Neural cell (in vitro differentiated cells): Measurements from ENCODE around the gene TULP3. TPM values are rescaled to one million over a fixed set of nuclear protein-coding genes. Genes with fewer than 3 reads are reported as not detected.

Source experiments
- H2AFZ ChIP-seq: fragments of 200-600, 300-800 bp; sonication (generic), shearing (Covaris generic); 2 replicates; pipeline ENCODE4 v1.6.0; 2014; ENCODE audit warnings: low read depth, mild to moderate bottlenecking, antibody characterized with exemption, low read length, moderate library complexity
- H3F3A ChIP-seq: fragments of 200-600 bp; shearing (Covaris generic); 2 replicates; pipeline ENCODE4 v1.6.1; 2016; ENCODE audit warnings: mild to moderate bottlenecking, moderate library complexity, mixed read lengths, antibody characterized with exemption, low read length; ENCODE audit not compliant: insufficient read depth, poor library complexity, severe bottlenecking
- H3K27ac ChIP-seq: fragments of 200-600, 300-800 bp; sonication (generic), shearing (Covaris generic); 2 replicates; pipeline ENCODE4 v1.5.1; 2014; ENCODE audit warnings: mild to moderate bottlenecking, low read length, moderate library complexity
- H3K27me3 ChIP-seq: fragments of 300-800, 200-600 bp; sonication (generic), shearing (Covaris generic); 2 replicates; pipeline ENCODE4 v1.6.0; 2014; ENCODE audit warnings: mild to moderate bottlenecking, low read depth, low read length, moderate library complexity; ENCODE audit not compliant: insufficient read depth
- H3K36me3 ChIP-seq: fragments of 300-800, 200-600 bp; sonication (generic), shearing (Covaris generic); 2 replicates; pipeline ENCODE4 v1.5.1; 2014; ENCODE audit warnings: mild to moderate bottlenecking, antibody characterized with exemption, low read length, moderate library complexity; ENCODE audit not compliant: insufficient read depth
- H3K4me2 ChIP-seq: fragments of 300-800, 200-600 bp; sonication (generic), shearing (Covaris generic); 2 replicates; pipeline ENCODE4 v1.6.0; 2014; ENCODE audit warnings: mild to moderate bottlenecking, low read length
- H3K4me3 ChIP-seq: fragments of 300-800, 200-600 bp; sonication (generic), shearing (Covaris generic); 2 replicates; pipeline ENCODE4 v1.5.1; 2014; ENCODE audit warnings: mild to moderate bottlenecking, low read length, moderate library complexity
- H3K79me2 ChIP-seq: fragments of 200-600 bp; shearing (Covaris generic); replicated peaks from 2 replicates; pipeline ENCODE4 v1.6.0; 2014; ENCODE audit warnings: mild to moderate bottlenecking, low read length, moderate library complexity; ENCODE audit not compliant: insufficient read depth
- H3K9ac ChIP-seq: fragments of 300-800, 200-600 bp; sonication (generic), shearing (Covaris generic); 2 replicates; pipeline ENCODE4 v1.6.1; 2016; ENCODE audit warnings: mild to moderate bottlenecking, low read length, mixed read lengths
- H3K9me2 ChIP-seq: fragments of 200-600 bp; shearing (Covaris generic); 2 replicates; pipeline ENCODE4 v1.6.1; 2016; ENCODE audit warnings: mild to moderate bottlenecking, low read length, mixed read lengths; ENCODE audit not compliant: insufficient read depth
- H3K9me3 ChIP-seq: fragments of 200-600, 300-800 bp; sonication (generic), shearing (Covaris generic); 2 replicates; pipeline ENCODE4 v1.6.1; 2016; ENCODE audit warnings: mild to moderate bottlenecking, mixed run types, low read length, moderate library complexity, mixed read lengths
- H4K20me1 ChIP-seq: fragments of 200-600 bp; shearing (Covaris generic); 2 replicates; pipeline ENCODE4 v1.6.1; 2016; ENCODE audit warnings: mild to moderate bottlenecking, mixed run types; ENCODE audit not compliant: insufficient read depth
- EP300 ChIP-seq: fragments of 450-650 bp; conservative IDR thresholded peaks from 2 replicates; pipeline ENCODE4 v1.6.1; 2014; ENCODE audit warnings: antibody characterized with exemption, mild to moderate bottlenecking, moderate library complexity; ENCODE audit not compliant: poor library complexity, severe bottlenecking
- EZH2 ChIP-seq: fragments of 200-600, 300-800 bp; shearing (Covaris generic), sonication (generic); IDR thresholded peaks from 2 replicates; pipeline ENCODE4 v1.6.1; 2014; ENCODE audit warnings: antibody characterized with exemption, low read length, borderline replicate concordance, mild to moderate bottlenecking; ENCODE audit not compliant: insufficient read depth, poor library complexity, severe bottlenecking
- MXI1 ChIP-seq: fragments of 450-650 bp; conservative IDR thresholded peaks from 2 replicates; pipeline ENCODE4 v1.6.1; 2014; ENCODE audit warnings: antibody characterized with exemption, mild to moderate bottlenecking; ENCODE audit not compliant: poor library complexity, severe bottlenecking
- POLR2AphosphoS5 ChIP-seq: IDR thresholded peaks from 2 replicates; pipeline ENCODE4 v1.6.1; 2012
- RAD21 ChIP-seq: fragments of 450-650 bp; conservative IDR thresholded peaks from 2 replicates; pipeline ENCODE4 v1.6.1; 2014; ENCODE audit warnings: antibody characterized with exemption, mild to moderate bottlenecking, moderate library complexity
- SMC3 ChIP-seq: fragments of 450-650 bp; conservative IDR thresholded peaks from 2 replicates; pipeline ENCODE4 v1.6.1; 2014; ENCODE audit warnings: antibody characterized with exemption, mild to moderate bottlenecking, moderate library complexity; ENCODE audit not compliant: poor library complexity
- TAF1 ChIP-seq: IDR thresholded peaks from 2 replicates; pipeline ENCODE4 v1.6.1; 2012; ENCODE audit warnings: low read depth
- polyA plus RNA-seq: library from polyadenylated mRNA; depleted of rRNA; stranded (reverse); fragments of >200 nt; gene quantifications from 2 replicates; pipeline ENCODE4 v1.2.3, GENCODE V29; 2014
- TF ChIP-seq, protein P1 (sequence below): IDR thresholded peaks from 2 replicates; pipeline ENCODE4 v1.6.1; 2012; ENCODE audit warnings: borderline replicate concordance
- TF ChIP-seq, protein P2 (sequence below): fragments of 450-650 bp; IDR thresholded peaks from 2 replicates; pipeline ENCODE4 v1.5.1; 2014; ENCODE audit warnings: antibody characterized with exemption, mild to moderate bottlenecking, moderate library complexity; ENCODE audit not compliant: poor library complexity, severe bottlenecking

The TULP3 gene
- polyA plus RNA-seq, 1 donor from 2014 or later = 9.3 TPM

DNA sequence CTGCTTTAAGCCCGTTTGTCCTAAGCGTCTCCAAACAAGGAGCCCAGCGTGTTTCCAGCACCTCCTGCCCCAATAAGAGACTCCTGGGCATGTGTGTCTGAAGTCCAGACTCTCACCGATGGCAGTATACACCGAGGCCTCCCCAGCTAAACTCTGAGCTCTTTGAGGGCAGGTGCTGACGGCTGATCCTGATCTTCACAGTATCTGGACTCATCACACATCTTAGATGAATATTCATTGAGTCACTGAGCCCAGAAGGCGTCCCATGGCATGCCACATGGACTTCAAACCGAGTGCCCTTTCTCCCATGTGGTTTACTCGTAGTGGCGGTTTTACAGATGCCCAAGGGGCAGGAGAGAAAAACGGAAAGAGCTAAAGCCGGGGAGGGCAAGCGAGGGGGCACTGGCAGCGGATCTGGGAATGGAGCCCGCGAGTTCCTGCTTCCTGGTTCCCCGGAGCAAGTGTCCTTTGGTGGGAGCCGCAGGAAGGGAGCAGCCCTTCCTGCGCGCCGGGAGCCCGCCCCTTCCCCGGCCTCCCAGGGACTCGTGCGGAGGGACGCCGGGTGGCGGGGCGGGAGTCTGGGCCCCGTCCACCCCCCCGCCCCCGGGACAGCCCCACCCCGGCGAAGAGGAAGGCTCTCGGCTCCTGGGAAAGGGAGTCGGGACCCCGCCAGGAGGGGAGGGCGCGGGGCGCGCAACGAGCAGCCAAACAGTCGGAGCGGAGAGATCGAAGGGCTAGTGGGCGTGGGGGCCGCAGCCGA is 67.9 kb downstream of the TULP3 start:
- Histone ChIP-seq H3K27me3 (peaks cover 44% of the 10 kb centered on the region), H3K9me2 (no peaks in the 10 kb centered on the region), H3K9ac (peak overlapping the region; percentile 39)

DNA sequence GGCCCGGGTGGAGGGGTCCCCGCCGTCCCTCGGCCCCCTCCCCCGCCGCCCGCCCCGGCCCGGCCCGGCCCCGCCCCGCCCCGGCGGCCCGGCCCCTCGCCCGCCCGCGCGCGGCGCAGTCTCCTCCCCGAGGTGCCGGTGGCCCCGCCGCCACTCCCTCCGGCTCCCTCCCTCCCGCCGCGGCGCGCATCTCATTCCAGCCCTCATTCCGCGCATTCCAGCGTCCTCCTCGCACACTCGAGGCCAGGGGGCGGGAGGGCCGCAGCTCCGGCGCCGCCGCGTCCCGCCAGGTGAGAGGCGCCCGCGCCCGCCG is 68.5 kb downstream of the TULP3 start, which contains the start of gene TEAD4:
TEAD4 (plus strand) TSS at position 206 of the 313 bp plus-strand sequence.
- peak within 1 kb of the TSS; percentile 50 for H3K9ac ChIP-seq
- H3K27ac ChIP-seq = no peak within 1 kb of the TSS
- peak within 1 kb of the TSS; percentile 71 for H3K4me3 ChIP-seq
- no peaks in the 10 kb centered on the region for H3K36me3 ChIP-seq
- H3F3A ChIP-seq = no peaks in the 10 kb centered on the region
- peaks cover 44% of the 10 kb centered on the region for H3K27me3 ChIP-seq
- H3K4me2 ChIP-seq = peak within 1 kb of the TSS; percentile 31
- no peaks in the 10 kb centered on the region for H4K20me1 ChIP-seq
- peak within 1 kb of the TSS; percentile 14 for H2AFZ ChIP-seq
- no peak for TF ChIP-seq EP300
- no peak for TF ChIP-seq EZH2
- TF ChIP-seq SMC3 = no peak
- TF ChIP-seq POLR2AphosphoS5 = no peak
- TF ChIP-seq, protein P1, sequence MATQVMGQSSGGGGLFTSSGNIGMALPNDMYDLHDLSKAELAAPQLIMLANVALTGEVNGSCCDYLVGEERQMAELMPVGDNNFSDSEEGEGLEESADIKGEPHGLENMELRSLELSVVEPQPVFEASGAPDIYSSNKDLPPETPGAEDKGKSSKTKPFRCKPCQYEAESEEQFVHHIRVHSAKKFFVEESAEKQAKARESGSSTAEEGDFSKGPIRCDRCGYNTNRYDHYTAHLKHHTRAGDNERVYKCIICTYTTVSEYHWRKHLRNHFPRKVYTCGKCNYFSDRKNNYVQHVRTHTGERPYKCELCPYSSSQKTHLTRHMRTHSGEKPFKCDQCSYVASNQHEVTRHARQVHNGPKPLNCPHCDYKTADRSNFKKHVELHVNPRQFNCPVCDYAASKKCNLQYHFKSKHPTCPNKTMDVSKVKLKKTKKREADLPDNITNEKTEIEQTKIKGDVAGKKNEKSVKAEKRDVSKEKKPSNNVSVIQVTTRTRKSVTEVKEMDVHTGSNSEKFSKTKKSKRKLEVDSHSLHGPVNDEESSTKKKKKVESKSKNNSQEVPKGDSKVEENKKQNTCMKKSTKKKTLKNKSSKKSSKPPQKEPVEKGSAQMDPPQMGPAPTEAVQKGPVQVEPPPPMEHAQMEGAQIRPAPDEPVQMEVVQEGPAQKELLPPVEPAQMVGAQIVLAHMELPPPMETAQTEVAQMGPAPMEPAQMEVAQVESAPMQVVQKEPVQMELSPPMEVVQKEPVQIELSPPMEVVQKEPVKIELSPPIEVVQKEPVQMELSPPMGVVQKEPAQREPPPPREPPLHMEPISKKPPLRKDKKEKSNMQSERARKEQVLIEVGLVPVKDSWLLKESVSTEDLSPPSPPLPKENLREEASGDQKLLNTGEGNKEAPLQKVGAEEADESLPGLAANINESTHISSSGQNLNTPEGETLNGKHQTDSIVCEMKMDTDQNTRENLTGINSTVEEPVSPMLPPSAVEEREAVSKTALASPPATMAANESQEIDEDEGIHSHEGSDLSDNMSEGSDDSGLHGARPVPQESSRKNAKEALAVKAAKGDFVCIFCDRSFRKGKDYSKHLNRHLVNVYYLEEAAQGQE = no peak
- TF ChIP-seq MXI1 = no peak
- TF ChIP-seq, protein P2, sequence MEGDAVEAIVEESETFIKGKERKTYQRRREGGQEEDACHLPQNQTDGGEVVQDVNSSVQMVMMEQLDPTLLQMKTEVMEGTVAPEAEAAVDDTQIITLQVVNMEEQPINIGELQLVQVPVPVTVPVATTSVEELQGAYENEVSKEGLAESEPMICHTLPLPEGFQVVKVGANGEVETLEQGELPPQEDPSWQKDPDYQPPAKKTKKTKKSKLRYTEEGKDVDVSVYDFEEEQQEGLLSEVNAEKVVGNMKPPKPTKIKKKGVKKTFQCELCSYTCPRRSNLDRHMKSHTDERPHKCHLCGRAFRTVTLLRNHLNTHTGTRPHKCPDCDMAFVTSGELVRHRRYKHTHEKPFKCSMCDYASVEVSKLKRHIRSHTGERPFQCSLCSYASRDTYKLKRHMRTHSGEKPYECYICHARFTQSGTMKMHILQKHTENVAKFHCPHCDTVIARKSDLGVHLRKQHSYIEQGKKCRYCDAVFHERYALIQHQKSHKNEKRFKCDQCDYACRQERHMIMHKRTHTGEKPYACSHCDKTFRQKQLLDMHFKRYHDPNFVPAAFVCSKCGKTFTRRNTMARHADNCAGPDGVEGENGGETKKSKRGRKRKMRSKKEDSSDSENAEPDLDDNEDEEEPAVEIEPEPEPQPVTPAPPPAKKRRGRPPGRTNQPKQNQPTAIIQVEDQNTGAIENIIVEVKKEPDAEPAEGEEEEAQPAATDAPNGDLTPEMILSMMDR = no peak
- TF ChIP-seq RAD21 = no peak
- no peak for TF ChIP-seq TAF1
- H3K9me2 ChIP-seq = no peaks in the 10 kb centered on the region
- no peaks in the 10 kb centered on the region for H3K79me2 ChIP-seq
- no peaks in the 10 kb centered on the region for H3K9me3 ChIP-seq

More for the DNA sequence above, 67.9 kb downstream of the TULP3 start:
- no peak overlapping the region for H3K27ac ChIP-seq
- no peaks in the 10 kb centered on the region for H3F3A ChIP-seq
- peak overlapping the region; percentile 71 for H3K4me3 ChIP-seq
- H3K36me3 ChIP-seq = no peaks in the 10 kb centered on the region
- H4K20me1 ChIP-seq = no peaks in the 10 kb centered on the region
- peak overlapping the region; percentile 14 for H2AFZ ChIP-seq
- TF ChIP-seq, protein P1 = no peak
- TF ChIP-seq EZH2 (no peak), MXI1 (peak; percentile 31), TAF1 (no peak), EP300 (no peak)
- H3K79me2 ChIP-seq = no peaks in the 10 kb centered on the region
- no peaks in the 10 kb centered on the region for H3K9me3 ChIP-seq
- peak overlapping the region; percentile 31 for H3K4me2 ChIP-seq
